Measurements from ENCODE around the gene CPVL.

Gene CPVL

GRCh38 chr7:29145553-29146056 is 732 bp downstream of the CPVL start:
- peaks cover 0 to 19% of the 10 kb centered on the region in 2 donors for H3K27me3 ChIP-seq
- DNase-seq = no peak
- intact Hi-C loops (cut with DNase I; ENCODE audit: low total_unique reads) = no loop called here
- peaks cover 0 to 10% (median 5%) of the 10 kb centered on the region in 4 donors for H3K4me1 ChIP-seq
- no peak overlapping the region for H3K27ac ChIP-seq
- peak overlapping the region; percentile 36 to 37 for H3K4me3 ChIP-seq
- H3K36me3 ChIP-seq = no peaks in the 10 kb centered on the region
- TF ChIP-seq, protein P1, sequence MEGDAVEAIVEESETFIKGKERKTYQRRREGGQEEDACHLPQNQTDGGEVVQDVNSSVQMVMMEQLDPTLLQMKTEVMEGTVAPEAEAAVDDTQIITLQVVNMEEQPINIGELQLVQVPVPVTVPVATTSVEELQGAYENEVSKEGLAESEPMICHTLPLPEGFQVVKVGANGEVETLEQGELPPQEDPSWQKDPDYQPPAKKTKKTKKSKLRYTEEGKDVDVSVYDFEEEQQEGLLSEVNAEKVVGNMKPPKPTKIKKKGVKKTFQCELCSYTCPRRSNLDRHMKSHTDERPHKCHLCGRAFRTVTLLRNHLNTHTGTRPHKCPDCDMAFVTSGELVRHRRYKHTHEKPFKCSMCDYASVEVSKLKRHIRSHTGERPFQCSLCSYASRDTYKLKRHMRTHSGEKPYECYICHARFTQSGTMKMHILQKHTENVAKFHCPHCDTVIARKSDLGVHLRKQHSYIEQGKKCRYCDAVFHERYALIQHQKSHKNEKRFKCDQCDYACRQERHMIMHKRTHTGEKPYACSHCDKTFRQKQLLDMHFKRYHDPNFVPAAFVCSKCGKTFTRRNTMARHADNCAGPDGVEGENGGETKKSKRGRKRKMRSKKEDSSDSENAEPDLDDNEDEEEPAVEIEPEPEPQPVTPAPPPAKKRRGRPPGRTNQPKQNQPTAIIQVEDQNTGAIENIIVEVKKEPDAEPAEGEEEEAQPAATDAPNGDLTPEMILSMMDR (IDR thresholded peaks at IDR 0.05) = no peak
- H3K9me3 ChIP-seq = no peaks in the 10 kb centered on the region

GRCh38 chr7:29143751-29144150 is 2.6 kb downstream of the CPVL start:
- Histone ChIP-seq H3K36me3 (no peaks in the 10 kb centered on the region), H3K9me3 (no peaks in the 10 kb centered on the region), H3K4me3 (no peak overlapping the region), H3K4me1 (peaks cover 0 to 10% (median 5%) of the 10 kb centered on the region in 4 donors), H3K27ac (no peak overlapping the region), H3K27me3 (peaks cover 0 to 19% of the 10 kb centered on the region in 2 donors)
- no peak for DNase-seq
- intact Hi-C loops (cut with DNase I; ENCODE audit: low total_unique reads) = no loop called here
- TF ChIP-seq, protein P1 (IDR thresholded peaks at IDR 0.05) = no peak

- TF ChIP-seq, protein P1 (IDR thresholded peaks at IDR 0.05) = no peak
- H3K4me1 ChIP-seq = peaks cover 0 to 10% (median 5%) of the 10 kb centered on the region in 4 donors
- H3K4me3 ChIP-seq = no peak overlapping the region
- no peak for DNase-seq
- peaks cover 0 to 16% of the 10 kb centered on the region in 2 donors for H3K27me3 ChIP-seq
- H3K36me3 ChIP-seq = no peaks in the 10 kb centered on the region
- no peak overlapping the region for H3K27ac ChIP-seq
- intact Hi-C loops (cut with DNase I; ENCODE audit: low total_unique reads) = no loop called here
- H3K9me3 ChIP-seq = no peaks in the 10 kb centered on the region
These were observed 4.2 kb downstream of the CPVL start for GRCh38 chr7:29142021-29142727.

DNA sequence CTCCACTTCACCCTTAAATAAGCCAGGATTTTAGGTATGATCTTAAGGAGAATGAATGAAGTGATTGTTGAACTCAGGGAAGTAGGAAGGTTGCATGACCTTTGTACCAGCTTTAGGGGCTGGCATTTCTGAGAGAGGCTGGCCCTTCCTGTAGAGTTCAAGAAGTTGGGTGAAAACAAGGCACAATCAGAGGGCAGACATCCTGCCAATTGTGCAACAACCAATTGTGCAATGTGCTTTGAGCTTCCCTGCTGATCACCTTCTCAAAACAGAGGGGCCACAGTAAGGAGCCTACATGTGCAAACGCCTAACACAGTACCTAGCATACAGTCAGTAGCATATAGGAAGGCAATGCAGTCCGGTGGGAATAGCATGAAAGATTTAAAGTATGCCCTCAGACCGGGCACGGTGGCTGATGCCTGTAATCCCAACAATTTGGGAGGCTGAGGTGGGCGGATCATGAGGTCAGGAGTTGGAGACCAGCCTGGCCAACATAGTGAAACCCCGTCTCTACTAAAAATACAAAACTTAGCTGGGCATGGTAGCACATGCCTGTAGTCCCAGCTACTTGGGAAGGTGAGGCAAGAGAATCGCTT is 5.4 kb downstream of the CPVL start:
- TF ChIP-seq, protein P1 (IDR thresholded peaks at IDR 0.05) = no peak
- intact Hi-C loops (cut with DNase I; ENCODE audit: low total_unique reads) = no loop called here
- Histone ChIP-seq H3K4me1 (peaks cover 0 to 3% (median under 1%) of the 10 kb centered on the region in 4 donors), H3K27ac (no peak overlapping the region), H3K9me3 (peaks cover 0 to 3% (median 0%) of the 10 kb centered on the region in 3 donors), H3K4me3 (no peak overlapping the region), H3K36me3 (no peaks in the 10 kb centered on the region), H3K27me3 (peaks cover 0 to 4% of the 10 kb centered on the region in 2 donors)
- DNase-seq = peak in 1 of 2 donors; percentile 40

DNA sequence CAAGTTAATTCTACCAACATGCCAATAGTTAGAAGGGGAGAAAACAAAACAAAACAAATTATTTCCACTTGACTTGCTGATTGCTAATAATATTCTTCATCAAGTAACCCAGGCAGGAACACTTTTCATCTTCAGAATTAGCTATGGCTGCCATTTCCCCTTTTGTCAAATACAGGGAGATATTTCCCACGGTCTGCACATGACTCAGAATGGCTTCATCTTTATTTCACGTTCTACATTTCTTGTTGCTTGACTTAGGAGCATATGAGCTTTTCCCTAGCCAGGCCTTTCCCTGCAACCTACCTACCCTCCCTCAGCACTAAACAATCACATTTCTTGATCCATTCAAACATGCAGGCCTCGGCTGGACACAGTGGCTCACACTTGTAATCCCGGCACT is 6.5 kb downstream of the CPVL start:
- Histone ChIP-seq H3K27ac (no peak overlapping the region), H3K4me1 (no peaks in the 10 kb centered on the region), H3K4me3 (no peak overlapping the region), H3K9me3 (peaks cover 0 to 6% (median 0%) of the 10 kb centered on the region in 3 donors), H3K27me3 (no peaks in the 10 kb centered on the region), H3K36me3 (no peaks in the 10 kb centered on the region)
- TF ChIP-seq, protein P1 (IDR thresholded peaks at IDR 0.05) = no peak
- intact Hi-C loops (cut with DNase I; ENCODE audit: low total_unique reads) = no loop called here
- no peak for DNase-seq
